ENCODE results near the gene ATR. TPM values are rescaled to one million over a fixed set of nuclear protein-coding genes. Genes with fewer than 3 reads are reported as not detected.
A peak's percentile ranks its signal among the peaks of the same experiment; 100 is the strongest.
"Not testable (repeated sequence)": the region's sequence is repeated elsewhere in the genome, so short reads cannot be mapped to it uniquely, and the experiment has no call there.

The ATR gene
- total RNA-seq, 3 donors from 2014 or later (not counting 1 experiment from before 2014, with no cell fraction given) = 39.9 to 47.9 (median 45.8) TPM

GRCh38 chr3:142577696-142578328 is 721 bp downstream of the ATR start:
- WGBS (ENCODE audit: insufficient coverage) = 2% methylated on average over 9 of the region's 12 CpGs
- no peak for TF ChIP-seq CTCF (IDR thresholded peaks at IDR 0.05)
- Mint-ChIP-seq H3K36me3 (no peaks in the 10 kb centered on the region), H3K4me3 (peak overlapping the region; percentile 96), H3K27me3 (ENCODE audit: low read depth in 2 of 2) (peaks cover 5 to 7% of the 10 kb centered on the region in 2 donors), H3K27ac (peak overlapping the region; percentile 94 to 97), H3K4me1 (peaks cover 47 to 57% of the 10 kb centered on the region in 2 donors), H3K9me3 (no peaks in the 10 kb centered on the region)
- intact Hi-C loops (cut with micrococcal nuclease) = loop anchor here (1.0 to 5.0 kb wide), 5 partner anchors 18 to 1394 kb away; partner anchors contain the start of genes DIPK2A, PLS1, TRPC1 and U2SURP
- Histone ChIP-seq H3K27ac (ENCODE audit: low read length) (peak overlapping the region; percentile 93), H3K9me3 (ENCODE audit: control insufficient read depth, insufficient read depth, low read length) (no peaks in the 10 kb centered on the region), H3K36me3 (ENCODE audit: control insufficient read depth, insufficient read depth, low read length) (peaks cover 6% of the 10 kb centered on the region), H3K4me1 (ENCODE audit: control insufficient read depth, insufficient read depth, low read length) (peaks cover 17% of the 10 kb centered on the region), H3K4me3 (ENCODE audit: low read length) (peak overlapping the region; percentile 98), H3K27me3 (ENCODE audit: control insufficient read depth, insufficient read depth, low read length) (no peaks in the 10 kb centered on the region)
- ATAC-seq = no peak
- peak in 1 of 2 donors; percentile 55 for DNase-seq

- Mint-ChIP-seq H3K4me3 (peak overlapping the region; percentile 96), H3K27ac (peak overlapping the region; percentile 94 to 97), H3K9me3 (no peaks in the 10 kb centered on the region), H3K4me1 (peaks cover 47 to 57% of the 10 kb centered on the region in 2 donors), H3K36me3 (no peaks in the 10 kb centered on the region), H3K27me3 (ENCODE audit: low read depth in 2 of 2) (peaks cover 0 to 7% of the 10 kb centered on the region in 2 donors)
- no peak for TF ChIP-seq CTCF (IDR thresholded peaks at IDR 0.05)
- intact Hi-C loops (cut with micrococcal nuclease) = loop anchor here (5.0 kb wide), 2 partner anchors 426 to 1396 kb away; partner anchors contain the start of genes DIPK2A and U2SURP
- DNase-seq (no peak), ATAC-seq (no peak)
- Histone ChIP-seq H3K27ac (ENCODE audit: low read length) (peak overlapping the region; percentile 19), H3K27me3 (ENCODE audit: control insufficient read depth, insufficient read depth, low read length) (no peaks in the 10 kb centered on the region), H3K4me1 (ENCODE audit: control insufficient read depth, insufficient read depth, low read length) (peaks cover 17% of the 10 kb centered on the region), H3K36me3 (ENCODE audit: control insufficient read depth, insufficient read depth, low read length) (peaks cover 7% of the 10 kb centered on the region), H3K9me3 (ENCODE audit: control insufficient read depth, insufficient read depth, low read length) (no peaks in the 10 kb centered on the region), H3K4me3 (ENCODE audit: low read length) (no peak overlapping the region)
Measured at GRCh38 chr3:142576792-142577191, 1.7 kb downstream of the ATR start.

GRCh38 chr3:142574665-142575064 is 3.9 kb downstream of the ATR start:
- Mint-ChIP-seq H3K9me3 (no peaks in the 10 kb centered on the region), H3K4me3 (no peak overlapping the region), H3K4me1 (peaks cover 49 to 51% of the 10 kb centered on the region in 2 donors), H3K36me3 (no peaks in the 10 kb centered on the region), H3K27me3 (ENCODE audit: low read depth in 2 of 2) (no peaks in the 10 kb centered on the region), H3K27ac (peak overlapping the region; percentile 4 to 94)
- Histone ChIP-seq H3K27ac (ENCODE audit: low read length) (no peak overlapping the region), H3K9me3 (ENCODE audit: control insufficient read depth, insufficient read depth, low read length) (no peaks in the 10 kb centered on the region), H3K27me3 (ENCODE audit: control insufficient read depth, insufficient read depth, low read length) (no peaks in the 10 kb centered on the region), H3K4me1 (ENCODE audit: control insufficient read depth, insufficient read depth, low read length) (peaks cover 15% of the 10 kb centered on the region), H3K36me3 (ENCODE audit: control insufficient read depth, insufficient read depth, low read length) (peaks cover 11% of the 10 kb centered on the region), H3K4me3 (ENCODE audit: low read length) (no peak overlapping the region)
- WGBS (ENCODE audit: insufficient coverage) = 93% methylated on average over 1 of the region's 1 CpG
- TF ChIP-seq CTCF (IDR thresholded peaks at IDR 0.05) = no peak
- DNase-seq (no peak), ATAC-seq (no peak)
- intact Hi-C loops (cut with micrococcal nuclease) = loop anchor here (5.0 kb wide), 2 partner anchors 428 to 1398 kb away; partner anchors contain the start of genes DIPK2A and U2SURP

- Mint-ChIP-seq H3K27ac (peak overlapping the region; percentile 4 to 94), H3K4me1 (peaks cover 46 to 47% of the 10 kb centered on the region in 2 donors)
- H3K4me3 Mint-ChIP-seq; H3K9me3 Mint-ChIP-seq; ATAC-seq; H3K27ac ChIP-seq (ENCODE audit: low read length); H3K27me3 ChIP-seq (ENCODE audit: control insufficient read depth, insufficient read depth, low read length); H3K9me3 ChIP-seq (ENCODE audit: control insufficient read depth, insufficient read depth, low read length); H3K27me3 Mint-ChIP-seq (ENCODE audit: low read depth in 2 of 2); intact Hi-C loops (cut with micrococcal nuclease); H3K36me3 Mint-ChIP-seq; H3K4me3 ChIP-seq (ENCODE audit: low read length); DNase-seq: not testable (repeated sequence)
- WGBS (ENCODE audit: insufficient coverage) = 100% methylated on average over 3 of the region's 3 CpGs
- Histone ChIP-seq H3K4me1 (ENCODE audit: control insufficient read depth, insufficient read depth, low read length) (peaks cover 13% of the 10 kb centered on the region), H3K36me3 (ENCODE audit: control insufficient read depth, insufficient read depth, low read length) (peaks cover 11% of the 10 kb centered on the region)
Measured at GRCh38 chr3:142574223-142574622, 4.3 kb downstream of the ATR start.

- intact Hi-C loops (cut with micrococcal nuclease); H3K4me1 ChIP-seq (ENCODE audit: control insufficient read depth, insufficient read depth, low read length); H3K27ac Mint-ChIP-seq; H3K4me3 ChIP-seq (ENCODE audit: low read length); DNase-seq; H3K27ac ChIP-seq (ENCODE audit: low read length); H3K9me3 Mint-ChIP-seq; ATAC-seq; H3K4me1 Mint-ChIP-seq; H3K36me3 Mint-ChIP-seq; H3K9me3 ChIP-seq (ENCODE audit: control insufficient read depth, insufficient read depth, low read length); H3K4me3 Mint-ChIP-seq; H3K27me3 ChIP-seq (ENCODE audit: control insufficient read depth, insufficient read depth, low read length); H3K27me3 Mint-ChIP-seq (ENCODE audit: low read depth in 2 of 2): not testable (repeated sequence)
- 100% methylated on average over 2 of the region's 3 CpGs for WGBS (ENCODE audit: insufficient coverage)
- peaks cover 25% of the 10 kb centered on the region for H3K36me3 ChIP-seq (ENCODE audit: control insufficient read depth, insufficient read depth, low read length)
Measured at GRCh38 chr3:142569422-142569821, 9.1 kb downstream of the ATR start.

Data from natural killer cell (primary cell).